OCI-LY3 (cell line): Measurements from ENCODE around the gene UGCG.

Source experiments
- H2AFZ ChIP-seq: fragments of 200-600, 300-600 bp; shearing (Covaris generic); 2 replicates; pipeline ENCODE4 v1.6.0; 2014; ENCODE audit warnings: antibody characterized with exemption, low read depth, low read length
- H3K27ac ChIP-seq: fragments of 200-600, 300-600 bp; sonication (generic); 2 replicates; pipeline ENCODE4 v1.5.1; 2014; ENCODE audit warnings: mild to moderate bottlenecking, low read length, moderate library complexity, mixed read lengths
- H3K27me3 ChIP-seq: fragments of 200-600, 300-600 bp; sonication (generic); 2 replicates; pipeline ENCODE4 v1.6.1; 2014; ENCODE audit warnings: low read depth, low read length, mixed read lengths
- H3K36me3 ChIP-seq: fragments of 200-600, 300-600 bp; sonication (generic); replicated peaks from 2 replicates; pipeline ENCODE3; 2014; ENCODE audit warnings: low read depth, low read length, mixed read lengths
- H3K4me1 ChIP-seq: fragments of 300-600, 200-600 bp; sonication (generic); 2 replicates; pipeline ENCODE4 v1.6.1; 2014; ENCODE audit warnings: low read length, mixed read lengths
- H3K4me2 ChIP-seq: fragments of 200-600, 300-600 bp; sonication (generic); 2 replicates; pipeline ENCODE4 v1.6.1; 2014; ENCODE audit warnings: low read length, mixed read lengths
- H3K4me3 ChIP-seq: fragments of 300-600, 200-600 bp; sonication (generic); 2 replicates; pipeline ENCODE4 v1.5.1; 2014; ENCODE audit warnings: antibody characterized with exemption, mild to moderate bottlenecking, low read length, moderate library complexity
- H3K79me2 ChIP-seq: fragments of 300-600, 200-600 bp; shearing (Covaris generic); 2 replicates; pipeline ENCODE4 v1.6.1; 2014; ENCODE audit warnings: mild to moderate bottlenecking, low read length, mixed read lengths
- H3K9ac ChIP-seq: fragments of 300-600, 200-600 bp; shearing (Covaris generic); 2 replicates; pipeline ENCODE4 v1.6.0; 2014; ENCODE audit warnings: mild to moderate bottlenecking, low read length, moderate library complexity
- H3K9me3 ChIP-seq: fragments of 200-600, 300-600 bp; shearing (Covaris generic); 2 replicates; pipeline ENCODE4 v1.6.1; 2014; ENCODE audit warnings: low read length, mixed read lengths; ENCODE audit not compliant: insufficient read depth
- H4K20me1 ChIP-seq: fragments of 200-600, 300-600 bp; sonication (generic); 2 replicates; pipeline ENCODE4 v1.6.1; 2016; ENCODE audit warnings: low read length, mixed read lengths; ENCODE audit not compliant: insufficient read depth
- EZH2phosphoT487 ChIP-seq: fragments of 200-600 bp; shearing (Covaris generic); IDR thresholded peaks from 2 replicates; pipeline ENCODE4 v1.6.1; 2018; ENCODE audit warnings: antibody characterized with exemption, mixed run types, low read depth
- TF ChIP-seq, protein P1 (sequence below): fragments of 200-600, 300-600 bp; sonication (generic); IDR thresholded peaks from 2 replicates; pipeline ENCODE4 v1.5.1; 2014; ENCODE audit warnings: antibody characterized with exemption, low read length, low read depth

The UGCG gene

DNA sequence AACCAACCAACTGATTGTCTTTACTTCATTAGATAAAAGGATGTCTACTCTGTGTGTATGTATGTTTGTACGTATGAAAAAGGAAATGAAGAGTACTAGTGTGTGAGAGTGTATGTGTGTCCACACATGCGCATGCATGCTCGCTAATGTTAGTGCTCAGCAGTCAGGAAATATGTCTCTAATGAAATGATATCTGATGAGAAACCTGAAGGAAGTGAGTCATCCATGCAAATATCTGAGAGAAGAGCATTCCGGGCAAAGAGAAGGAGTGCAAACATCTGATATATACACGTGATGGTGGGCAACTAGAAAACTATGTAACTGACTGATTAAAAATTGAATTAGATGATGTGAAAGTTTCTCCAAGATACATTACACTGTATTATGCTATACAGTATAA lies 29.6 kb upstream of the UGCG start:
- no peak overlapping the region for H3K27ac ChIP-seq
- peak overlapping the region; percentile 26; the same call in 1 of the 2 replicates for H2AFZ ChIP-seq
- no peaks in the 10 kb centered on the region for H4K20me1 ChIP-seq

DNA sequence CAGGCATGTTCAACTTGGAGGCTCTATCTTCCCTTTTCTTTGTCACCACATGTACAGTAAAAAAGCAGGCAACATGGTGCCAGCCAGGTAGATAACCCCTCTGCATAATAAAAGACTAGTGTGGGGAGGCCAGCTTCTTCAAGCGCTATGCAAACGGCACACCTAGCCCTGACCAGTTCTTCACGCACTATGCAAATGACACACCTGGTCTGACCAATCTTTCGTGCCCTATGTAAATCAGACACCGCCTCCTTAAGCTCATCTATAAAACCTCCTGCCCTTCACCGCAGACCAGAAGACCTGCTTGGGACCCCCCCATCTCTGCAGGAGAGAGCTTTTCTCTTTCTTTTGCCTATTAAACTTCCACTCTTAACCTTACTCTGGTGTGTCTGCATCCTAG lies 28.1 kb upstream of the UGCG start:
- H3K79me2 ChIP-seq, result no peaks in the 10 kb centered on the region
- no peaks in the 10 kb centered on the region for H3K9me3 ChIP-seq
- no peak overlapping the region for H2AFZ ChIP-seq
- H3K4me3 ChIP-seq, result no peak overlapping the region
- H3K27ac ChIP-seq, result no peak overlapping the region
- H3K4me1 ChIP-seq, result peaks cover 7% of the 10 kb centered on the region
- no peak overlapping the region for H3K4me2 ChIP-seq
- TF ChIP-seq EZH2phosphoT487, result no peak
- TF ChIP-seq, protein P1, sequence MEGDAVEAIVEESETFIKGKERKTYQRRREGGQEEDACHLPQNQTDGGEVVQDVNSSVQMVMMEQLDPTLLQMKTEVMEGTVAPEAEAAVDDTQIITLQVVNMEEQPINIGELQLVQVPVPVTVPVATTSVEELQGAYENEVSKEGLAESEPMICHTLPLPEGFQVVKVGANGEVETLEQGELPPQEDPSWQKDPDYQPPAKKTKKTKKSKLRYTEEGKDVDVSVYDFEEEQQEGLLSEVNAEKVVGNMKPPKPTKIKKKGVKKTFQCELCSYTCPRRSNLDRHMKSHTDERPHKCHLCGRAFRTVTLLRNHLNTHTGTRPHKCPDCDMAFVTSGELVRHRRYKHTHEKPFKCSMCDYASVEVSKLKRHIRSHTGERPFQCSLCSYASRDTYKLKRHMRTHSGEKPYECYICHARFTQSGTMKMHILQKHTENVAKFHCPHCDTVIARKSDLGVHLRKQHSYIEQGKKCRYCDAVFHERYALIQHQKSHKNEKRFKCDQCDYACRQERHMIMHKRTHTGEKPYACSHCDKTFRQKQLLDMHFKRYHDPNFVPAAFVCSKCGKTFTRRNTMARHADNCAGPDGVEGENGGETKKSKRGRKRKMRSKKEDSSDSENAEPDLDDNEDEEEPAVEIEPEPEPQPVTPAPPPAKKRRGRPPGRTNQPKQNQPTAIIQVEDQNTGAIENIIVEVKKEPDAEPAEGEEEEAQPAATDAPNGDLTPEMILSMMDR, result no peak
- H4K20me1 ChIP-seq, result no peaks in the 10 kb centered on the region
- no peaks in the 10 kb centered on the region for H3K36me3 ChIP-seq
- H3K9ac ChIP-seq, result no peak overlapping the region
- H3K27me3 ChIP-seq, result no peaks in the 10 kb centered on the region

More for the DNA sequence above, 29.6 kb upstream of the UGCG start:
- Histone ChIP-seq H3K9me3 (no peaks in the 10 kb centered on the region), H3K36me3 (no peaks in the 10 kb centered on the region), H3K4me1 (peaks cover 7% of the 10 kb centered on the region), H3K79me2 (no peaks in the 10 kb centered on the region), H3K4me3 (no peak overlapping the region), H3K4me2 (peak overlapping the region; percentile 5; the same call in 1 of the 2 replicates), H3K9ac (no peak overlapping the region), H3K27me3 (no peaks in the 10 kb centered on the region)
- TF ChIP-seq, protein P1, result no peak
- TF ChIP-seq EZH2phosphoT487, result no peak

DNA sequence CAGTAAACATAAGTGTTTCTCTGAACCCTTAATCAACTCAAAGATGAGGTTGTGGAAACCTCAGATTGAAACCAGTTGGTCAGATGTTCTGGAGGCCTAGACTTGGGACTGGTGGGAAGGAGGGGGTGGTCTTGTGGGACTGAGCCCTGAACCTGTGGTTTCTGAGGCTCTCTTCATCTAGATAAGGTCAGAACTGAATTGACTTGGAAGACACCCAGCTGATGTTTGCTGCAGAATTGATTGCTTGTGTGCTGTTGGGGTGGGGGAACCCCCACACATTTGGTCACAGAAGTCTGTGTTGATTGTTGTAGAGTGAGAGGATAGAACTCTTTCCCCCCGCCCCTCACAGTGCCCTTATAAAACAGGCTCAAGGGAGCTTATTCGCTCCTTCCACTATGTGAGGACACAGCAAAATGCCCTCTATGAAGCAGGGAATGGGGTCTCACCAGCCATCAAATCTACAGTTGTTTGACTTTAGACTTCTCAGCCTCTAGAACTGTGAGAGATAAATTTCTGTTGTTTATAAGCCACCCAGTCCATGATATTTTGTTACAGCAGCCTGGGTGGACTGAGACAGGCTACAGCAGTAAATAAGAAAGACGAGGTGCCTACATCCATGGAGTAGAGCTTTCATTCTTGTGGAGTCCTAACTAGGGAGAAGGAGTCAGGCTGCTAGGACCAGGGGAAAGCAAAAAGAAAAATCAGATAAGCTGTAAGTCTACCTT lies 25.7 kb upstream of the UGCG start:
- H2AFZ ChIP-seq, result no peak overlapping the region
- H3K27ac ChIP-seq, result no peak overlapping the region
- H3K4me2 ChIP-seq, result no peak overlapping the region
- H3K79me2 ChIP-seq, result no peaks in the 10 kb centered on the region
- H3K4me1 ChIP-seq, result peaks cover 7% of the 10 kb centered on the region
- H3K9me3 ChIP-seq, result no peaks in the 10 kb centered on the region
- no peaks in the 10 kb centered on the region for H3K27me3 ChIP-seq
- TF ChIP-seq, protein P1, result no peak
- no peak for TF ChIP-seq EZH2phosphoT487
- H3K4me3 ChIP-seq, result no peak overlapping the region
- H3K9ac ChIP-seq, result no peak overlapping the region
- H4K20me1 ChIP-seq, result no peaks in the 10 kb centered on the region
- H3K36me3 ChIP-seq, result no peaks in the 10 kb centered on the region

DNA sequence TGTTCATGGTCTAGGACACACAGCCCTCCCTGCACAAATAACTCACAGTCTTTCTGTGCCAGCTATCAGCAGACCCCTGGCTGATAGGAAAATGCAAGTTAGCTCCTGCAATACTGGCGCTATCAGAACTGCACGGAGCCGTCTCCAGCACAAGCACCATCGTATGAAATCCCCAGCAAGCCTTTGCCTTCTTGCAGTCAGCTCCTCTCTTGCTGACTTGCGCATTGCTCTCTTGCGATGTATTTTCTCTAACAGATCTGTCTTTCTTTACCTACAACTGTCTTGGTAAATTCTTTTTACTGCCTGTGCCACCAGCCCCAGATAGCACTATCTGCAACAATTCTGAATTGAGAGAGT lies 25.1 kb upstream of the UGCG start:
- Histone ChIP-seq H3K9me3 (no peaks in the 10 kb centered on the region), H3K4me2 (no peak overlapping the region), H3K79me2 (no peaks in the 10 kb centered on the region), H2AFZ (no peak overlapping the region), H3K27ac (no peak overlapping the region), H3K36me3 (no peaks in the 10 kb centered on the region), H3K27me3 (no peaks in the 10 kb centered on the region), H3K9ac (no peak overlapping the region), H3K4me3 (no peak overlapping the region), H4K20me1 (no peaks in the 10 kb centered on the region), H3K4me1 (peaks cover 7% of the 10 kb centered on the region)
- TF ChIP-seq, protein P1, result no peak
- no peak for TF ChIP-seq EZH2phosphoT487
